HCT116 (cell line): ENCODE measurements around the gene PRDX1. TPM values are rescaled to one million over a fixed set of nuclear protein-coding genes. Genes with fewer than 3 reads are reported as not detected.
A peak's percentile ranks its signal among the peaks of the same experiment; 100 is the strongest.

Experiments
- ATAC-seq: fragments of 200-7000 bp; cut with Tn5 transposase; 2 replicates; pipeline ENCODE4 v1.9.1; 2020; ENCODE audit warnings: mild to moderate bottlenecking, moderate library complexity
- BruUV-seq: library from RNA; stranded (reverse); fragments of 400-500 nt; replicated peaks from 2 replicates; lab custom pipeline; 2021; lab: Mats Ljungman, UMichigan
- CTCF ChIA-PET: fragments of 300-600 bp; sonication (Branson Sonifier 250); formaldehyde crosslinking; loops from one replicate; lab custom pipeline; 2021; ENCODE audit warnings: antibody characterized with exemption; lab: Charles Lee
- POLR2A ChIA-PET: fragments of 300-600, 350-600 bp; sonication (Branson Sonifier 250); formaldehyde crosslinking; loops from one replicate; lab custom pipeline; 2021; ENCODE audit warnings: antibody characterized with exemption; lab: Charles Lee
- RAD21 ChIA-PET, 2 experiments: fragments of 300-600 bp; sonication (Branson Sonifier 250); formaldehyde crosslinking; loops; one replicate each; lab custom pipeline; 2023; ENCODE audit warnings: low total read pairs in 2 of 2; ENCODE audit not compliant: uncharacterized antibody in 2 of 2, unreplicated experiment in 2 of 2, low non-redundant PET in 1 of 2; lab: Charles Lee
- DNase-seq: peaks from one replicate; pipeline ENCODE4 v3.0.0-alpha.2; 2010; ENCODE audit warnings: low read depth, low spot score
- H2AFZ ChIP-seq: fragments of 200-600 bp; shearing (Covaris generic), sonication (generic); 2 replicates; pipeline ENCODE4 v1.6.1; 2017; ENCODE audit warnings: low read depth, mixed run types, mixed read lengths, antibody characterized with exemption, low read length; ENCODE audit not compliant: poor library complexity, severe bottlenecking
- H3K27ac ChIP-seq: 2 replicates; pipeline ENCODE4 v1.5.1; 2012; ENCODE audit warnings: low read depth, low read length
- H3K27me3 ChIP-seq: fragments of 200-600 bp; sonication (generic); 2 replicates; pipeline ENCODE4 v1.6.1; 2016; ENCODE audit warnings: mixed run types, low read length, mixed read lengths; ENCODE audit not compliant: insufficient read depth
- H3K36me3 ChIP-seq, 2 experiments: fragments of 200-500 bp in 1 of 2; fragments of 200-600 bp in 1 of 2; sonication (Bioruptor generic) in 1 of 2; sonication (generic) in 1 of 2; 2 replicates each; pipeline versions ENCODE4 v1.5.1 to v1.6.1; 2014 to 2016; ENCODE audit warnings: low read length in 2 of 2, inconsistent platforms in 1 of 2, mixed read lengths in 1 of 2, mixed run types in 1 of 2; ENCODE audit not compliant: insufficient read depth in 2 of 2, control insufficient read depth in 1 of 2
- H3K4me1 ChIP-seq, 2 experiments: fragments of 200-600 bp in 1 of 2; sonication (generic) in 1 of 2; 2 replicates each; pipeline versions ENCODE4 v1.5.1 to v1.6.1; 2012 to 2017; ENCODE audit warnings: low read length in 2 of 2, inconsistent platforms in 1 of 2, mild to moderate bottlenecking in 1 of 2, mixed read lengths in 1 of 2, mixed run types in 1 of 2, moderate library complexity in 1 of 2; ENCODE audit not compliant: insufficient read depth in 2 of 2, control insufficient read depth in 1 of 2
- H3K4me2 ChIP-seq: fragments of 200-600 bp; sonication (generic); 2 replicates; pipeline ENCODE4 v1.6.1; 2017; ENCODE audit warnings: mixed run types, low read length, mixed read lengths
- H3K4me3 ChIP-seq, 2 experiments: fragments of 200-600 bp in 1 of 2; sonication (generic) in 1 of 2; replicated peaks in 1 of 2; 2 replicates each; pipeline ENCODE4 v1.5.1; 2011 to 2016; ENCODE audit warnings: low read length in 2 of 2, control low read depth in 1 of 2, low read depth in 1 of 2, mild to moderate bottlenecking in 1 of 2, mixed read lengths in 1 of 2, mixed run types in 1 of 2
- H3K79me2 ChIP-seq: fragments of 200-600 bp; sonication (generic); 2 replicates; pipeline ENCODE4 v1.6.1; 2017; ENCODE audit warnings: mild to moderate bottlenecking, mixed run types, low read length, moderate library complexity, mixed read lengths; ENCODE audit not compliant: insufficient read depth
- H3K9ac ChIP-seq: fragments of 200-600 bp; sonication (generic); 2 replicates; pipeline ENCODE4 v1.6.1; 2016; ENCODE audit warnings: low read length, mixed read lengths
- H3K9me2 ChIP-seq: fragments of 200-600 bp; sonication (generic), shearing (Covaris generic); 2 replicates; pipeline ENCODE4 v1.6.1; 2017; ENCODE audit warnings: mixed run types, mild to moderate bottlenecking, moderate library complexity; ENCODE audit not compliant: insufficient read depth
- H3K9me3 ChIP-seq, 2 experiments: fragments of 200-500 bp in 1 of 2; fragments of 200-600 bp in 1 of 2; sonication (Bioruptor generic) in 1 of 2; sonication (generic) in 1 of 2; 2 replicates each; pipeline ENCODE4 v1.6.1; 2014 to 2017; ENCODE audit warnings: low read length in 2 of 2, mixed read lengths in 2 of 2, inconsistent platforms in 1 of 2, low read depth in 1 of 2, mild to moderate bottlenecking in 1 of 2, mixed run types in 1 of 2, moderate library complexity in 1 of 2; ENCODE audit not compliant: control insufficient read depth in 1 of 2, insufficient read depth in 1 of 2
- H4K20me1 ChIP-seq: fragments of 200-600 bp; sonication (generic), shearing (Covaris generic); 2 replicates; pipeline ENCODE4 v1.6.1; 2017; ENCODE audit warnings: mixed run types, mild to moderate bottlenecking, moderate library complexity; ENCODE audit not compliant: insufficient read depth
- ATF3 ChIP-seq: IDR thresholded peaks from 2 replicates; pipeline ENCODE4 v1.6.1; 2012
- CTCF ChIP-seq, 3 experiments: fragments of 200-600 bp in 1 of 3; sonication (generic) in 1 of 3; IDR thresholded peaks in 2 of 3; conservative IDR thresholded peaks in 1 of 3; 2 replicates each; pipeline ENCODE4 v1.5.1; 2012 to 2017; ENCODE audit warnings: low read depth in 2 of 3, low read length in 2 of 3, antibody characterized with exemption in 1 of 3, borderline replicate concordance in 1 of 3, control low read depth in 1 of 3, mild to moderate bottlenecking in 1 of 3, mixed read lengths in 1 of 3, mixed run types in 1 of 3, moderate library complexity in 1 of 3; ENCODE audit not compliant: insufficient read depth in 1 of 3
- EGR1 ChIP-seq: IDR thresholded peaks from 2 replicates; pipeline ENCODE4 v1.6.1; 2012; ENCODE audit warnings: low read depth
- ELF1 ChIP-seq: IDR thresholded peaks from 2 replicates; pipeline ENCODE4 v1.6.1; 2012; ENCODE audit warnings: low read depth, borderline replicate concordance
- EZH2phosphoT487 ChIP-seq: fragments of 200-600 bp; IDR thresholded peaks from 2 replicates; pipeline ENCODE4 v1.6.1; 2018; ENCODE audit warnings: antibody characterized with exemption, borderline replicate concordance
- FOSL1 ChIP-seq: IDR thresholded peaks from 2 replicates; pipeline ENCODE4 v1.6.1; 2012; ENCODE audit warnings: low read depth
- JUND ChIP-seq: IDR thresholded peaks from 2 replicates; pipeline ENCODE4 v1.6.1; 2012
- RAD21 ChIP-seq: IDR thresholded peaks from 2 replicates; pipeline ENCODE4 v1.6.1; 2012; ENCODE audit warnings: low read depth, mild to moderate bottlenecking
- REST ChIP-seq: IDR thresholded peaks from 2 replicates; pipeline ENCODE4 v1.6.1; 2012; ENCODE audit warnings: low read depth
- ZFX ChIP-seq: fragments of 450-650 bp; IDR thresholded peaks from 2 replicates; pipeline ENCODE4 v1.6.1; 2017
- intact Hi-C: fragments of 100-400 bp; cut with micrococcal nuclease; formaldehyde crosslinking; loops from 2 replicates; pipeline ENCODE4 v1.10.0; 2022
- total RNA-seq: library from RNA; stranded (reverse); gene quantifications from one replicate; pipeline ENCODE4 v1.2.1, GENCODE V29; 2021; ENCODE audit not compliant: unreplicated experiment

The PRDX1 gene
- total RNA-seq, 1 experiment from 2014 or later, result 1,171 TPM

- POLR2A ChIA-PET, result interaction anchor here (3.0 kb wide), 1 partner anchor 153 kb away, joined by 13 read pairs; the partner anchor contains the start of genes MUTYH and TOE1
- no peak overlapping the region for H3K4me2 ChIP-seq
- no peaks in the 10 kb centered on the region for H3K9me2 ChIP-seq
- intact Hi-C loops, result loop anchor here (1.0 to 5.0 kb wide), 5 partner anchors 134 to 761 kb away; partner anchors contain the start of gene RNU5D-1
- no peaks in the 10 kb centered on the region for H4K20me1 ChIP-seq
- H3K27ac ChIP-seq, result no peak overlapping the region
- H3K9me3 ChIP-seq, result no peaks in the 10 kb centered on the region
- CTCF ChIA-PET, result interaction anchor here (1.1 to 4.9 kb wide), 8 partner anchors 76 to 481 kb away, joined by 4 to 58 read pairs (median 12); partner anchors contain the start of genes HECTD3, MUTYH, TOE1 and UROD
- no peak for ATAC-seq
- no TSS peak for BruUV-seq
- H3K79me2 ChIP-seq, result no peaks in the 10 kb centered on the region
- no peaks in the 10 kb centered on the region for H3K27me3 ChIP-seq
- RAD21 ChIA-PET, result interaction anchor here (1.1 to 2.6 kb wide), 5 partner anchors 133 to 479 kb away, joined by 3 to 10 read pairs (median 3); no protein-coding TSS in a partner anchor
- H2AFZ ChIP-seq, result no peak overlapping the region
- peak; percentile 96 for TF ChIP-seq RAD21
- TF ChIP-seq REST, result no peak
- TF ChIP-seq EZH2phosphoT487, result no peak
- no peak for TF ChIP-seq ELF1
- TF ChIP-seq ZFX, result no peak
- peak; percentile 50 to 90 (median 65) for TF ChIP-seq CTCF (IDR thresholded peaks at IDR 0.05 in 2 of 3, conservative IDR thresholded peaks at IDR 0.05 in 1 of 3; ENCODE audit: borderline replicate concordance in 1 of 3, insufficient read depth in 1 of 3, low read depth in 2 of 3, low read length in 2 of 3)
- no peak for TF ChIP-seq ATF3
- no peak for TF ChIP-seq JUND
- TF ChIP-seq FOSL1, result no peak
- no peak for TF ChIP-seq EGR1
- no peaks in the 10 kb centered on the region for H3K36me3 ChIP-seq
- H3K4me3 ChIP-seq, result no peak overlapping the region
- no peak overlapping the region for H3K9ac ChIP-seq
- DNase-seq, result peak; percentile 43
- peaks cover 12 to 18% of the 10 kb centered on the region in 2 experiments for H3K4me1 ChIP-seq
Measured at GRCh38 chr1:45493116-45493697, 28.5 kb downstream of the PRDX1 start.
